HepG2 (cell line): Measurements from ENCODE around the gene AEN. TPM values are rescaled to one million over a fixed set of nuclear protein-coding genes. Genes with fewer than 3 reads are reported as not detected.

ENCODE experiments used
- AFF4 ChIP-seq: sonication (generic); formaldehyde crosslinking; IDR thresholded peaks from 2 replicates; pipeline ENCODE4 v1.4.0; 2020; ENCODE audit warnings: missing genetic modification reagents
- BCL6 ChIP-seq: IDR thresholded peaks from 2 replicates; pipeline ENCODE4 v1.6.1; 2016; ENCODE audit warnings: missing genetic modification reagents, missing compliant biosample characterization
- CBX2 ChIP-seq, 2 experiments: fragments of 200-600 bp in 1 of 2; sonication (generic); formaldehyde crosslinking in 1 of 2; IDR thresholded peaks; 2 replicates each; pipeline versions ENCODE4 v1.7.0 to v1.8.1; 2018 to 2022; ENCODE audit warnings: low read depth in 2 of 2, low read length in 1 of 2, mild to moderate bottlenecking in 1 of 2, missing genetic modification reagents in 1 of 2
- CCDC6 ChIP-seq: sonication (generic); formaldehyde crosslinking; IDR thresholded peaks from 2 replicates; pipeline ENCODE4 v1.8.1; 2022; ENCODE audit warnings: mild to moderate bottlenecking, missing genetic modification reagents, moderate library complexity
- HBP1 ChIP-seq: IDR thresholded peaks from 2 replicates; pipeline ENCODE4 v1.6.1; 2016; ENCODE audit warnings: low read depth, control low read depth
- HMG20B ChIP-seq: conservative IDR thresholded peaks from 2 replicates; pipeline ENCODE4 v1.6.1; 2016; ENCODE audit warnings: missing genetic modification reagents, missing compliant biosample characterization
- HMGXB4 ChIP-seq, 2 experiments: sonication (generic) in 1 of 2; formaldehyde crosslinking in 1 of 2; IDR thresholded peaks; 2 replicates each; pipeline versions ENCODE4 v1.4.0 to v1.6.1; 2018 to 2020; ENCODE audit warnings: missing genetic modification reagents in 2 of 2, borderline replicate concordance in 1 of 2, low read depth in 1 of 2, mild to moderate bottlenecking in 1 of 2, missing biosample characterization in 1 of 2
- JUND ChIP-seq: sonication (generic); formaldehyde crosslinking; IDR thresholded peaks from 2 replicates; pipeline ENCODE4 v1.8.0; 2022; ENCODE audit warnings: mild to moderate bottlenecking, missing genetic modification reagents
- MTF1 ChIP-seq: sonication (generic); formaldehyde crosslinking; IDR thresholded peaks from 2 replicates; pipeline ENCODE4 v1.5.0; 2020; ENCODE audit warnings: missing genetic modification reagents
- NAIF1 ChIP-seq: sonication (generic); formaldehyde crosslinking; IDR thresholded peaks from 2 replicates; pipeline ENCODE4 v1.5.0; 2020; ENCODE audit warnings: mild to moderate bottlenecking, missing genetic modification reagents, borderline replicate concordance
- SOX13 ChIP-seq, 3 experiments: fragments of 450-650 bp in 1 of 3; sonication (generic) in 1 of 3; formaldehyde crosslinking in 1 of 3; IDR thresholded peaks in 2 of 3; conservative IDR thresholded peaks in 1 of 3; 2 replicates each; pipeline versions ENCODE4 v1.5.0 to v1.6.1; 2016 to 2020; ENCODE audit warnings: antibody characterized with exemption in 1 of 3, mild to moderate bottlenecking in 1 of 3, missing compliant biosample characterization in 1 of 3, missing genetic modification reagents in 1 of 3, moderate library complexity in 1 of 3
- SOX6 ChIP-seq, 2 experiments: fragments of 450-650 bp in 1 of 2; sonication (generic) in 1 of 2; formaldehyde crosslinking in 1 of 2; IDR thresholded peaks; 2 replicates each; pipeline versions ENCODE4 v1.4.0 to v1.6.1; 2017 to 2020; ENCODE audit warnings: antibody characterized with exemption in 1 of 2, mild to moderate bottlenecking in 1 of 2, missing genetic modification reagents in 1 of 2
- TOE1 ChIP-seq: sonication (generic); formaldehyde crosslinking; IDR thresholded peaks from 2 replicates; pipeline ENCODE4 v1.4.0; 2020; ENCODE audit warnings: mild to moderate bottlenecking, missing genetic modification reagents
- UBTF ChIP-seq: sonication (generic); formaldehyde crosslinking; IDR thresholded peaks from 2 replicates; pipeline ENCODE4 v1.4.0; 2020; ENCODE audit warnings: mild to moderate bottlenecking, missing genetic modification reagents
- ZC3H13 ChIP-seq: sonication (generic); formaldehyde crosslinking; IDR thresholded peaks from 2 replicates; pipeline ENCODE4 v1.8.1; 2023; ENCODE audit warnings: mild to moderate bottlenecking, missing genetic modification reagents, moderate library complexity
- ZNF350 ChIP-seq: sonication (generic); formaldehyde crosslinking; IDR thresholded peaks from 2 replicates; pipeline ENCODE4 v1.4.0; 2020; ENCODE audit warnings: mild to moderate bottlenecking, low read depth, missing genetic modification reagents, borderline replicate concordance
- ZNF674 ChIP-seq: sonication (generic); formaldehyde crosslinking; IDR thresholded peaks from 2 replicates; pipeline ENCODE4 v1.5.0; 2020; ENCODE audit warnings: low read depth, mild to moderate bottlenecking, missing genetic modification reagents
- polyA plus RNA-seq, 8 experiments: library from polyadenylated mRNA; depleted of rRNA in 3 of 8; stranded (reverse) in 7 of 8; unstranded in 1 of 8; fragments of >200 nt; fragmentation: Illumina TruSeq in 4 of 8; extraction: Trizol in 4 of 8; gene quantifications; 2 replicates each; pipeline versions ENCODE4 v1.2.1 to v1.2.3, GENCODE V29; 2011 to 2016; ENCODE audit warnings: low read depth in 4 of 8, missing spikeins in 1 of 8, mixed read lengths in 1 of 8; ENCODE audit not compliant: insufficient read depth in 1 of 8
- total RNA-seq, 5 experiments: library from RNA; depleted of rRNA; stranded (reverse); fragments of >200 nt; fragmentation: Illumina TruSeq; extraction: Trizol; gene quantifications; 2 replicates each; pipeline ENCODE4 v1.2.3, GENCODE V29; 2016; ENCODE audit warnings: low read depth in 1 of 5

The AEN gene
- total and polyA plus RNA-seq, 2 of the 13 experiments (the other 11 are each of a cell fraction or from before 2014, with no cell fraction given), result 51.3 to 118 TPM

GRCh38 chr15:88638626-88639372 lies 17.7 kb downstream of the AEN start, which contains the start of gene ISG20 (continued):
- TF ChIP-seq ZC3H13 (CRISPR knock-in tag) (0 out of 2 replicates have a peak, but pooled peaks have one; percentile 59), HBP1 (0 out of 2 replicates have a peak, but pooled peaks have one; percentile 12), ZNF350 (CRISPR knock-in tag) (peak; percentile 98), CBX2 (IDR thresholded peaks at IDR 0.05; ENCODE audit: low read depth, low read length) (no peak), CBX2 (CRISPR knock-in tag; IDR thresholded peaks at IDR 0.05; ENCODE audit: low read depth) (0 out of 2 replicates have a peak, but pooled peaks have one; percentile 59), ZNF674 (CRISPR knock-in tag) (no peak), SOX13 (IDR thresholded peaks at IDR 0.05) (no peak), SOX13 (CRISPR knock-in tag; conservative IDR thresholded peaks at IDR 0.05 in 1 of 2, IDR thresholded peaks at IDR 0.05 in 1 of 2) (peak in 1 of 2 experiments; percentile 61; a peak in 1 of 4 replicates), TOE1 (CRISPR knock-in tag) (no peak), UBTF (CRISPR knock-in tag) (peak; percentile 92), HMG20B (peak; percentile 73; the same call in 1 of the 2 replicates), MTF1 (CRISPR knock-in tag) (no peak), CCDC6 (CRISPR knock-in tag) (no peak; the same call in 1 of the 2 replicates), JUND (CRISPR knock-in tag) (peak; percentile 97), HMGXB4 (CRISPR knock-in tag; IDR thresholded peaks at IDR 0.05; ENCODE audit: borderline replicate concordance in 1 of 2, low read depth in 1 of 2) (peak; percentile 69 to 70; a peak in 3 of 4 replicates), AFF4 (CRISPR knock-in tag) (no peak), SOX6 (IDR thresholded peaks at IDR 0.05) (no peak), SOX6 (CRISPR knock-in tag; IDR thresholded peaks at IDR 0.05) (peak; percentile 81; the same call in 1 of the 2 replicates), BCL6 (CRISPR knock-in tag) (peak; percentile 44; the same call in 1 of the 2 replicates), NAIF1 (CRISPR knock-in tag) (peak; percentile 50; the same call in 1 of the 2 replicates)
